ENCODE results near the gene NAT9. TPM values are rescaled to one million over a fixed set of nuclear protein-coding genes. Genes with fewer than 3 reads are reported as not detected.

The NAT9 gene
- polyA plus RNA-seq, 2 of the 4 experiments (the other 2 are of a cell fraction) = 43.4 to 71.4 TPM

DNA sequence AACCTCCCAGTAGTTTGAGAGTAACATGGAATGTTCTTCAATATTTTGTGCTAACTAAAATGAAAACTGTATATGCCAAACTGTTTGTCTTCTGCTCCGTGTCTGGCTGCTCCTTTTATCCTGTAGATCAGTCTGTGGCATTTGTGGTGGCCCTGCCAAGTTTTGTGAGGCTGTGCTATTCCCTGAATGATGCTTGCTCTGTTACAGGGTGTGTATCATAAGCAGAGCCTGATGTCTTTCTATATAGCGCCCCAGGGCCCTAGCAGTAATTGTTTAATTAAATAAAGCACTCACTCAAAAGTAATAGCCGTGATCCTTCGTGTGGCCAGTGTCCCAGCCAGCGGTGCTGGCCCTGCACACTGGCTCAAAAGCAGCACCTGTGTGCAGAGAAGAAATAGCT is 27.8 kb upstream of the NAT9 start:
- no peak overlapping the region for H3K4me3 ChIP-seq
- POLR2A ChIA-PET = no interaction called here
- H3K4me1 ChIP-seq = no peaks in the 10 kb centered on the region
- H3K27ac ChIP-seq = no peak overlapping the region
- no peak overlapping the region for H3K4me2 ChIP-seq
- DNase-seq (ENCODE audit: low read depth in 1 of 2, low spot score in 1 of 2) = no peak
- WGBS (ENCODE audit: missing lambda C conversion rate) = 87% methylated on average over 5 of the region's 5 CpGs
- ATAC-seq = no peak
- H3K9me3 ChIP-seq = no peaks in the 10 kb centered on the region
- TF ChIP-seq GATA3 (IDR thresholded peaks at IDR 0.05; ENCODE audit: borderline replicate concordance) = no peak
- no peak for FAIRE-seq
- CTCF ChIA-PET = interaction anchor here (1.2 to 53.6 kb wide), 4 partner anchors 10 to 53 kb away, joined by 3 to 1302 read pairs (median 102); partner anchors contain the start of genes FDXR and GRIN2C

DNA sequence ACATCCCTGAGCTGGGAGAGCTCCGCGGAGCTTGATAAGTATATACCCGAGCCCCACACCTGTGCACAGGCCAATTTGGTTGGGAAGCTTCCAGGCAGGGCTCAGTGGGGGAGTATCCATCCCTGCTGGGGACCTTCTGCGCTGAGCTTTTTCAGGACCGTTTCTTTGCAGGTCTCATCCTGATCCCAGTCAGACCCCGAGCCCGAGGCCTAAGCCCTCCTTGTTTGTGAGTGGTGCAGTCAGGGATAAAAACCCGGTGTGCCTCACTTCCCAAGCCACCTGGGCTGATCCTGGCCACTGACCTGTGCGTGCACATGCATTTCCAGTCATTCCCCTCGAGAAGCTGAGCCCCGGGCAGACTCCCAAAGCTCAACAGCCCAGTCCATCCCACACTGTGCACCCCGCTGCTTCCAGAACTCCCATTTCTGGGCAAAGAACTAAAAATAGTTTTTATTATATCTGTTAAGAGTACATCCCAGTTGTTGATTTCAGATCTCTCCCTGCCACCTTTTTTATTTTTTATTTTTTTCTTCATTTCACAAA is 27.3 kb upstream of the NAT9 start:
- Histone ChIP-seq H3K27ac (no peak overlapping the region), H3K4me2 (no peak overlapping the region), H3K4me3 (no peak overlapping the region), H3K9me3 (no peaks in the 10 kb centered on the region), H3K4me1 (no peaks in the 10 kb centered on the region)
- 89% methylated on average over 12 of the region's 12 CpGs for WGBS (ENCODE audit: missing lambda C conversion rate)
- no peak for TF ChIP-seq CEBPB (IDR thresholded peaks at IDR 0.05)
- TF ChIP-seq NR3C1 (IDR thresholded peaks at IDR 0.05) = no peak
- no peak for TF ChIP-seq JUN (IDR thresholded peaks at IDR 0.05)
- DNase-seq (ENCODE audit: low read depth in 1 of 2, low spot score in 1 of 2) (no peak), FAIRE-seq (no peak), ATAC-seq (no peak)
- CTCF ChIA-PET = interaction anchor here (1.3 to 53.6 kb wide), 3 partner anchors 11 to 54 kb away, joined by 4 to 1302 read pairs (median 199); partner anchors contain the start of genes FDXR and GRIN2C
- POLR2A ChIA-PET = no interaction called here

DNA sequence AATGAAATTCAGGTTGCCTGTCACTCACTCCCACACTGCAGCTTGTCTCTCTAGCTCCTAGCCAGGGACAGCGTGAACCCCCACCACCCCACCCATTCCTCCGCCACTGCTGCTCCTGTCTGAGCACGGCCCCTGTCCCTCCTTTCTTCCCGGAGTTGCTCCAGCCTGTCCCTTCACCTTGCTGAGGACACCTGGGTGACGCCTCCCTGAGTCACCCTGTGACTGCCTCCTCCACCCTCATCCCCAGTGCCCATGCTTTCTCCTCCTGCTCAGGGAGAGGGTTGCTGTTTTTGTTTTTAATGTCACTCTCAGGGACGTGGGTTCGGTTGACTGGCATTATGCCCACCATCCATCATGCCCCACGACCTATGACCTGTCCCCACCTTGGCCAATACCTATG is 25.8 kb upstream of the NAT9 start:
- no peak for FAIRE-seq
- no peak for ATAC-seq
- H3K4me2 ChIP-seq = no peak overlapping the region
- H3K4me1 ChIP-seq = no peaks in the 10 kb centered on the region
- DNase-seq (ENCODE audit: low read depth in 1 of 2, low spot score in 1 of 2) = no peak
- POLR2A ChIA-PET = no interaction called here
- no peak for TF ChIP-seq HDAC2 (IDR thresholded peaks at IDR 0.05)
- TF ChIP-seq, protein P1, sequence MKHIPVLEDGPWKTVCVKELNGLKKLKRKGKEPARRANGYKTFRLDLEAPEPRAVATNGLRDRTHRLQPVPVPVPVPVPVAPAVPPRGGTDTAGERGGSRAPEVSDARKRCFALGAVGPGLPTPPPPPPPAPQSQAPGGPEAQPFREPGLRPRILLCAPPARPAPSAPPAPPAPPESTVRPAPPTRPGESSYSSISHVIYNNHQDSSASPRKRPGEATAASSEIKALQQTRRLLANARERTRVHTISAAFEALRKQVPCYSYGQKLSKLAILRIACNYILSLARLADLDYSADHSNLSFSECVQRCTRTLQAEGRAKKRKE (CRISPR knock-in tag; IDR thresholded peaks at IDR 0.05; ENCODE audit: low read depth) = no peak
- TF ChIP-seq, protein P2, sequence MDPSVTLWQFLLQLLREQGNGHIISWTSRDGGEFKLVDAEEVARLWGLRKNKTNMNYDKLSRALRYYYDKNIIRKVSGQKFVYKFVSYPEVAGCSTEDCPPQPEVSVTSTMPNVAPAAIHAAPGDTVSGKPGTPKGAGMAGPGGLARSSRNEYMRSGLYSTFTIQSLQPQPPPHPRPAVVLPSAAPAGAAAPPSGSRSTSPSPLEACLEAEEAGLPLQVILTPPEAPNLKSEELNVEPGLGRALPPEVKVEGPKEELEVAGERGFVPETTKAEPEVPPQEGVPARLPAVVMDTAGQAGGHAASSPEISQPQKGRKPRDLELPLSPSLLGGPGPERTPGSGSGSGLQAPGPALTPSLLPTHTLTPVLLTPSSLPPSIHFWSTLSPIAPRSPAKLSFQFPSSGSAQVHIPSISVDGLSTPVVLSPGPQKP (IDR thresholded peaks at IDR 0.05; ENCODE audit: low read depth, low read length) = no peak
- TF ChIP-seq HOXB13 (CRISPR knock-in tag; IDR thresholded peaks at IDR 0.05; ENCODE audit: low read depth) = no peak
- TF ChIP-seq NR3C1 (IDR thresholded peaks at IDR 0.05) = no peak
- TF ChIP-seq EHMT2 (IDR thresholded peaks at IDR 0.05; ENCODE audit: low read depth) = no peak
- no peak for TF ChIP-seq PHF8 (IDR thresholded peaks at IDR 0.05; ENCODE audit: borderline replicate concordance, low read depth)
- TF ChIP-seq CBX2 (IDR thresholded peaks at IDR 0.05; ENCODE audit: borderline replicate concordance, low read depth) = no peak
- TF ChIP-seq POLR2A (IDR thresholded peaks at IDR 0.05; ENCODE audit: low read length) = no peak
- no peak for TF ChIP-seq CBX8 (IDR thresholded peaks at IDR 0.05)
- no peak for TF ChIP-seq CHD2 (IDR thresholded peaks at IDR 0.05; ENCODE audit: low read length, partially characterized antibody)
- TF ChIP-seq, protein P3, sequence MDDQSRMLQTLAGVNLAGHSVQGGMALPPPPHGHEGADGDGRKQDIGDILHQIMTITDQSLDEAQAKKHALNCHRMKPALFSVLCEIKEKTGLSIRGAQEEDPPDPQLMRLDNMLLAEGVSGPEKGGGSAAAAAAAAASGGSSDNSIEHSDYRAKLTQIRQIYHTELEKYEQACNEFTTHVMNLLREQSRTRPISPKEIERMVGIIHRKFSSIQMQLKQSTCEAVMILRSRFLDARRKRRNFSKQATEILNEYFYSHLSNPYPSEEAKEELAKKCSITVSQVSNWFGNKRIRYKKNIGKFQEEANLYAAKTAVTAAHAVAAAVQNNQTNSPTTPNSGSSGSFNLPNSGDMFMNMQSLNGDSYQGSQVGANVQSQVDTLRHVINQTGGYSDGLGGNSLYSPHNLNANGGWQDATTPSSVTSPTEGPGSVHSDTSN (IDR thresholded peaks at IDR 0.05) = no peak
- TF ChIP-seq ZC3H11A (IDR thresholded peaks at IDR 0.05) = no peak
- no peak for TF ChIP-seq HOXA7 (CRISPR knock-in tag; IDR thresholded peaks at IDR 0.05)
- no peak for TF ChIP-seq FOSL2 (IDR thresholded peaks at IDR 0.05)
- no peak for TF ChIP-seq FOSL2 (CRISPR knock-in tag; IDR thresholded peaks at IDR 0.05)
- TF ChIP-seq JUN (IDR thresholded peaks at IDR 0.05) = no peak
- TF ChIP-seq CHD4 (IDR thresholded peaks at IDR 0.05; ENCODE audit: borderline replicate concordance) = no peak
- TF ChIP-seq SMC3 (IDR thresholded peaks at IDR 0.05) = no peak
- H3K27ac ChIP-seq = no peak overlapping the region
- H3K9me3 ChIP-seq = no peaks in the 10 kb centered on the region
- CTCF ChIA-PET = interaction anchor here (0.8 to 53.6 kb wide), 6 partner anchors 9 to 55 kb away, joined by 3 to 1302 read pairs (median 4); partner anchors contain the start of genes FDXR and GRIN2C
- no peak overlapping the region for H3K4me3 ChIP-seq
- 78% methylated on average over 8 of the region's 8 CpGs for WGBS (ENCODE audit: missing lambda C conversion rate)

Measured in A549 (cell line).